HepG2 (cell line): ENCODE measurements around the gene INO80E. TPM values are rescaled to one million over a fixed set of nuclear protein-coding genes. Genes with fewer than 3 reads are reported as not detected.

Experiments used
- MAFF ChIP-seq: IDR thresholded peaks from 2 replicates; pipeline ENCODE4 v1.6.1; 2011; ENCODE audit warnings: low read depth, low read length, improper control_type of control experiment
- MAFK ChIP-seq, 2 experiments: IDR thresholded peaks in 1 of 2; conservative IDR thresholded peaks in 1 of 2; 2 replicates each; pipeline ENCODE4 v1.6.1; 2011; ENCODE audit warnings: improper control_type of control experiment in 2 of 2, low read length in 2 of 2
- MAZ ChIP-seq, 2 experiments: sonication (generic) in 1 of 2; formaldehyde crosslinking in 1 of 2; IDR thresholded peaks; 2 replicates each; pipeline versions ENCODE4 v1.5.0 to v1.6.1; 2012 to 2020; ENCODE audit warnings: low read depth in 2 of 2, mild to moderate bottlenecking in 2 of 2, borderline replicate concordance in 1 of 2, improper control_type of control experiment in 1 of 2, low read length in 1 of 2, missing genetic modification reagents in 1 of 2, moderate library complexity in 1 of 2
- NR2C2 ChIP-seq: sonication (generic); formaldehyde crosslinking; IDR thresholded peaks from 2 replicates; pipeline ENCODE4 v1.4.0; 2020; ENCODE audit warnings: missing genetic modification reagents, mild to moderate bottlenecking, moderate library complexity, borderline replicate concordance
- PHF8 ChIP-seq: sonication (generic); formaldehyde crosslinking; IDR thresholded peaks from 2 replicates; pipeline ENCODE4 v1.5.0; 2020; ENCODE audit warnings: missing genetic modification reagents
- PTBP1 ChIP-seq: fragments of 200-400 bp; formaldehyde crosslinking; IDR thresholded peaks from 2 replicates; pipeline ENCODE4 v1.6.1; 2018; ENCODE audit warnings: low read length, low read depth; ENCODE audit not compliant: poor library complexity, severe bottlenecking
- RAD21 ChIP-seq: fragments of 450-650 bp; formaldehyde crosslinking; IDR thresholded peaks from 2 replicates; pipeline ENCODE4 v1.5.0; 2020; ENCODE audit warnings: mild to moderate bottlenecking
- RARG ChIP-seq: sonication (generic); formaldehyde crosslinking; IDR thresholded peaks from 2 replicates; pipeline ENCODE4 v1.4.0; 2020; ENCODE audit warnings: low read depth, mild to moderate bottlenecking, missing genetic modification reagents
- SMAD3 ChIP-seq: sonication (generic); formaldehyde crosslinking; IDR thresholded peaks from 2 replicates; pipeline ENCODE4 v1.4.0; 2020; ENCODE audit warnings: missing genetic modification reagents
- SOX13 ChIP-seq, 3 experiments: fragments of 450-650 bp in 1 of 3; sonication (generic) in 1 of 3; formaldehyde crosslinking in 1 of 3; IDR thresholded peaks in 2 of 3; conservative IDR thresholded peaks in 1 of 3; 2 replicates each; pipeline versions ENCODE4 v1.5.0 to v1.6.1; 2016 to 2020; ENCODE audit warnings: antibody characterized with exemption in 1 of 3, mild to moderate bottlenecking in 1 of 3, missing compliant biosample characterization in 1 of 3, missing genetic modification reagents in 1 of 3, moderate library complexity in 1 of 3
- ZNF776 ChIP-seq: sonication (generic); formaldehyde crosslinking; IDR thresholded peaks from 2 replicates; pipeline ENCODE4 v1.4.0; 2020; ENCODE audit warnings: mild to moderate bottlenecking, missing genetic modification reagents
- polyA plus RNA-seq, 8 experiments: library from polyadenylated mRNA; depleted of rRNA in 3 of 8; stranded (reverse) in 7 of 8; unstranded in 1 of 8; fragments of >200 nt; fragmentation: Illumina TruSeq in 4 of 8; extraction: Trizol in 4 of 8; gene quantifications; 2 replicates each; pipeline versions ENCODE4 v1.2.1 to v1.2.3, GENCODE V29; 2011 to 2016; ENCODE audit warnings: low read depth in 4 of 8, missing spikeins in 1 of 8, mixed read lengths in 1 of 8; ENCODE audit not compliant: insufficient read depth in 1 of 8
- total RNA-seq, 5 experiments: library from RNA; depleted of rRNA; stranded (reverse); fragments of >200 nt; fragmentation: Illumina TruSeq; extraction: Trizol; gene quantifications; 2 replicates each; pipeline ENCODE4 v1.2.3, GENCODE V29; 2016; ENCODE audit warnings: low read depth in 1 of 5
- TF ChIP-seq, protein P1 (sequence below): sonication (generic); formaldehyde crosslinking; IDR thresholded peaks from 2 replicates; pipeline ENCODE4 v1.4.0; 2020; ENCODE audit warnings: missing genetic modification reagents, borderline replicate concordance
- TF ChIP-seq, protein P2 (sequence below): sonication (generic); formaldehyde crosslinking; IDR thresholded peaks from 2 replicates; pipeline ENCODE4 v1.9.0; 2021; ENCODE audit warnings: missing genetic modification reagents, borderline replicate concordance
- TF ChIP-seq, protein P3 (sequence below): sonication (generic); formaldehyde crosslinking; IDR thresholded peaks from 2 replicates; pipeline ENCODE4 v1.5.0; 2020; ENCODE audit warnings: missing genetic modification reagents, mild to moderate bottlenecking, borderline replicate concordance

The INO80E gene
- total and polyA plus RNA-seq, 2 of the 13 experiments (the other 11 are each of a cell fraction or from before 2014, with no cell fraction given) = 25.8 to 45.6 TPM

DNA sequence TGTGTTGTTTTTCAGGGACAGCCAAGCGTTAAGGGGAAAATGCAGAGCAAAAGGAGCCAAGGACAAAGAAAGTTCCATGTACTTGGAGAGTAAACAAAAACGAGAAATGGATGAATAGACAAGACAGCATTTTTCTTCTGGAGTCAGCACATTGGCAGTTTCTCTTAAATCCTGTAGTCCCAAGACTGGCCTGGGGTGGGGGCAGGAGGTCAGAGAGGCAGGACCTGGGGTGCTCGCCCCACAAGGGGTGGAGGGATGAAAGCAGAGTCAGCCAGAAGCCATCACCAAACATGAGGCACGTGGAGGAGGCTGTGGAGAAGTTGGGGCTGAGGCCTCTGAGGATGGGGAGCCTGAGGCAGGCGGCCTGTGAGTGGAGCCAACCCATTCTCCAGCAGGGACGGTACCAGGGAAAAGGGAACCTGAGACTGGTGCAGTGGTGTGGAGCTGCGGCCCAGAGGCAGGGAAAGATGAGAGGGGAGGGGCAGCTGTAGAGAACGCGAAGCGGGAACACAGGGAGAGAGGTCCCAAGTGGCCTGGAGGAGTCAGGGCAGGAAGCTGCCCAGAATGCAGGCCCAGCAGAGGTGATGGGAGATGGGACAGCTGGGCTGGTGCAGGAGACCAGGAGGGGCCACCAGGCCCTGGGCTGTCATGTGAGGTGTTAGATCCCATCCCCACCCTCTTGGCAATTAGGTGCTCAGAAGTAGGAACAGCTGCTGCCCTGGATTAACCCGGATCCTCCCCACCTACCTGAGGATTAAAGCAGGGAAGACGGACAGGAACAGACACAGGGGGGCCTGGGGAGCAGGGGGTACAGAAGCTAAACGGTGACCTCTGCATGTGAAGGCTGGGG, 31.8 kb downstream of the INO80E start (continued):
- TF ChIP-seq SOX13 (IDR thresholded peaks at IDR 0.05) = no peak
- no peak for TF ChIP-seq SOX13 (CRISPR knock-in tag; conservative IDR thresholded peaks at IDR 0.05 in 1 of 2, IDR thresholded peaks at IDR 0.05 in 1 of 2)
- TF ChIP-seq, protein P1, sequence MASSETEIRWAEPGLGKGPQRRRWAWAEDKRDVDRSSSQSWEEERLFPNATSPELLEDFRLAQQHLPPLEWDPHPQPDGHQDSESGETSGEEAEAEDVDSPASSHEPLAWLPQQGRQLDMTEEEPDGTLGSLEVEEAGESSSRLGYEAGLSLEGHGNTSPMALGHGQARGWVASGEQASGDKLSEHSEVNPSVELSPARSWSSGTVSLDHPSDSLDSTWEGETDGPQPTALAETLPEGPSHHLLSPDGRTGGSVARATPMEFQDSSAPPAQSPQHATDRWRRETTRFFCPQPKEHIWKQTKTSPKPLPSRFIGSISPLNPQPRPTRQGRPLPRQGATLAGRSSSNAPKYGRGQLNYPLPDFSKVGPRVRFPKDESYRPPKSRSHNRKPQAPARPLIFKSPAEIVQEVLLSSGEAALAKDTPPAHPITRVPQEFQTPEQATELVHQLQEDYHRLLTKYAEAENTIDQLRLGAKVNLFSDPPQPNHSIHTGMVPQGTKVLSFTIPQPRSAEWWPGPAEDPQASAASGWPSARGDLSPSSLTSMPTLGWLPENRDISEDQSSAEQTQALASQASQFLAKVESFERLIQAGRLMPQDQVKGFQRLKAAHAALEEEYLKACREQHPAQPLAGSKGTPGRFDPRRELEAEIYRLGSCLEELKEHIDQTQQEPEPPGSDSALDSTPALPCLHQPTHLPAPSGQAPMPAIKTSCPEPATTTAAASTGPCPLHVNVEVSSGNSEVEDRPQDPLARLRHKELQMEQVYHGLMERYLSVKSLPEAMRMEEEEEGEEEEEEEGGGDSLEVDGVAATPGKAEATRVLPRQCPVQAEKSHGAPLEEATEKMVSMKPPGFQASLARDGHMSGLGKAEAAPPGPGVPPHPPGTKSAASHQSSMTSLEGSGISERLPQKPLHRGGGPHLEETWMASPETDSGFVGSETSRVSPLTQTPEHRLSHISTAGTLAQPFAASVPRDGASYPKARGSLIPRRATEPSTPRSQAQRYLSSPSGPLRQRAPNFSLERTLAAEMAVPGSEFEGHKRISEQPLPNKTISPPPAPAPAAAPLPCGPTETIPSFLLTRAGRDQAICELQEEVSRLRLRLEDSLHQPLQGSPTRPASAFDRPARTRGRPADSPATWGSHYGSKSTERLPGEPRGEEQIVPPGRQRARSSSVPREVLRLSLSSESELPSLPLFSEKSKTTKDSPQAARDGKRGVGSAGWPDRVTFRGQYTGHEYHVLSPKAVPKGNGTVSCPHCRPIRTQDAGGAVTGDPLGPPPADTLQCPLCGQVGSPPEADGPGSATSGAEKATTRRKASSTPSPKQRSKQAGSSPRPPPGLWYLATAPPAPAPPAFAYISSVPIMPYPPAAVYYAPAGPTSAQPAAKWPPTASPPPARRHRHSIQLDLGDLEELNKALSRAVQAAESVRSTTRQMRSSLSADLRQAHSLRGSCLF (CRISPR knock-in tag) = no peak
- TF ChIP-seq PTBP1 = no peak
- no peak for TF ChIP-seq RAD21 (CRISPR knock-in tag)
- TF ChIP-seq, protein P2, sequence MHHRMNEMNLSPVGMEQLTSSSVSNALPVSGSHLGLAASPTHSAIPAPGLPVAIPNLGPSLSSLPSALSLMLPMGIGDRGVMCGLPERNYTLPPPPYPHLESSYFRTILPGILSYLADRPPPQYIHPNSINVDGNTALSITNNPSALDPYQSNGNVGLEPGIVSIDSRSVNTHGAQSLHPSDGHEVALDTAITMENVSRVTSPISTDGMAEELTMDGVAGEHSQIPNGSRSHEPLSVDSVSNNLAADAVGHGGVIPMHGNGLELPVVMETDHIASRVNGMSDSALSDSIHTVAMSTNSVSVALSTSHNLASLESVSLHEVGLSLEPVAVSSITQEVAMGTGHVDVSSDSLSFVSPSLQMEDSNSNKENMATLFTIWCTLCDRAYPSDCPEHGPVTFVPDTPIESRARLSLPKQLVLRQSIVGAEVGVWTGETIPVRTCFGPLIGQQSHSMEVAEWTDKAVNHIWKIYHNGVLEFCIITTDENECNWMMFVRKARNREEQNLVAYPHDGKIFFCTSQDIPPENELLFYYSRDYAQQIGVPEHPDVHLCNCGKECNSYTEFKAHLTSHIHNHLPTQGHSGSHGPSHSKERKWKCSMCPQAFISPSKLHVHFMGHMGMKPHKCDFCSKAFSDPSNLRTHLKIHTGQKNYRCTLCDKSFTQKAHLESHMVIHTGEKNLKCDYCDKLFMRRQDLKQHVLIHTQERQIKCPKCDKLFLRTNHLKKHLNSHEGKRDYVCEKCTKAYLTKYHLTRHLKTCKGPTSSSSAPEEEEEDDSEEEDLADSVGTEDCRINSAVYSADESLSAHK (CRISPR knock-in tag) = no peak
- no peak for TF ChIP-seq RARG (CRISPR knock-in tag)
- TF ChIP-seq SMAD3 (CRISPR knock-in tag) = no peak
- TF ChIP-seq NR2C2 = no peak
- TF ChIP-seq MAFF = 0 out of 2 replicates have a peak, but pooled peaks have one; percentile 10
- TF ChIP-seq, protein P3, sequence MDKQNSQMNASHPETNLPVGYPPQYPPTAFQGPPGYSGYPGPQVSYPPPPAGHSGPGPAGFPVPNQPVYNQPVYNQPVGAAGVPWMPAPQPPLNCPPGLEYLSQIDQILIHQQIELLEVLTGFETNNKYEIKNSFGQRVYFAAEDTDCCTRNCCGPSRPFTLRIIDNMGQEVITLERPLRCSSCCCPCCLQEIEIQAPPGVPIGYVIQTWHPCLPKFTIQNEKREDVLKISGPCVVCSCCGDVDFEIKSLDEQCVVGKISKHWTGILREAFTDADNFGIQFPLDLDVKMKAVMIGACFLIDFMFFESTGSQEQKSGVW (CRISPR knock-in tag) = no peak
- peak; percentile 6 to 27; a peak in 1 of 4 replicates for TF ChIP-seq MAFK (conservative IDR thresholded peaks at IDR 0.05 in 1 of 2, IDR thresholded peaks at IDR 0.05 in 1 of 2; ENCODE audit: low read length in 2 of 2)
- TF ChIP-seq PHF8 (CRISPR knock-in tag) = no peak
- TF ChIP-seq MAZ (IDR thresholded peaks at IDR 0.05; ENCODE audit: borderline replicate concordance, low read depth, low read length) = 0 out of 2 replicates have a peak, but pooled peaks have one; percentile 12
- no peak for TF ChIP-seq MAZ (CRISPR knock-in tag; IDR thresholded peaks at IDR 0.05; ENCODE audit: low read depth)
- TF ChIP-seq ZNF776 (CRISPR knock-in tag) = no peak
- TF ChIP-seq, all 625 proteins: peak for 4
